DMS153 treated with DMSO at 0.1 percent for 48 hours (cell line): ENCODE results near the gene HJURP.

Experiments
- DNase-seq: peaks from one replicate; lab custom pipeline; 2025; ENCODE audit not compliant: unreplicated experiment; lab: John Stamatoyannopoulos, UW

Gene HJURP

DNA sequence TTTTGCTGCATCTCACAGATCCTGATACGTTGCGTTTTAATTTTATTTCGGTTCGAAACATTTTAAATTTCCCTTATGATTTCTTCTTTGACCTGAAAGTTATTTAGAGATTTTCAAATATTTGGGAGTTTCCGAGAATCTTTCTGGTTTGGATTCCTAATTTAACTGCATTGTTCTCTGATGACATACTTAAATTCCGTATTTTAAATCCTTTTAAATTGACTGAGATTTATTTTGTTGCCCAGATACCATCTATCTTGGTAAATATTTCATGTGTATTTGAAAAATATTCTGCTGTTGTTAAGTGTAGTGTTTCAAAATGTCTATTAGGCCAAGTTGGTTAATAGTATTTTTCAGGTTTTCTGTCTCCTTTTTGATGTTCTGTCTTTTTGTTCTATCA lies 38.5 kb downstream of the HJURP start:
- DNase-seq: no peak

DNA sequence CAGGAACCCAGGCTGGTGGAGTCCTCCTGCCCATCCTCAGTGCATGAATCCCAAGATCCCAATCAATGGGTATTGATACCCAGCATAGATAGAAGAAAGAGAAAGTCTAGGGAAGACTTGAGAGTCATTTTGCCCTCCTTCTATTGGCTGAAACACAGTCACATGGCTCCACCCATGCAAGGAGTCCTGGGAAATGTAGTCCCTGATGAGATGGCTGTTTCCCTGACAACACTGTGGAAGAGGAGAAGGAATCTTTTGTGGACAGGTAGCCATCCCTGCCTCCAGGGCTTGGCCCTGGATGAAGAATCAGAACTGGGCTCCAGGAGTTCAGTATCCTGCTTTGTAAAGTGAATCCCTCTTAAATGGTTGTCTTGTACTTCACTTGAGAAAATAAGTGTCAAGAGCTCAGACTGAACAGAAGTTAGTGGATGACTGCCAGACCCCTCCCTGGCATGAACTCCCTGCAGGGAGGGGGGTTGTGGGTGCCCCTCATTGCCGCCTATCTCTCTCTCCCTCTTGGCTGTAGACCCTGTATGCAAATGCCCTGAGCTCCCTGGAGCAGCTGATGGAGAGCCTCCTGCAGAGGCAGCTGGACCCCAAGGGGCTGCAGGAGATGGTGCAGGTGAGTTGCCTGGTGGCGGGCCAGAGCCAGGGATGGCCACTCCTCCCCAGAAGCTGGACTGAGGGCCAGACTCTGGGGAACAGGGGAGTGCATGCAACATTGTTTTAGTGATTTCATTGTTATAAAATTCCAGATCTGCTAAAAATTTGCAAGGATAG lies 40.1 kb downstream of the HJURP start:
- DNase-seq: no peak

DNA sequence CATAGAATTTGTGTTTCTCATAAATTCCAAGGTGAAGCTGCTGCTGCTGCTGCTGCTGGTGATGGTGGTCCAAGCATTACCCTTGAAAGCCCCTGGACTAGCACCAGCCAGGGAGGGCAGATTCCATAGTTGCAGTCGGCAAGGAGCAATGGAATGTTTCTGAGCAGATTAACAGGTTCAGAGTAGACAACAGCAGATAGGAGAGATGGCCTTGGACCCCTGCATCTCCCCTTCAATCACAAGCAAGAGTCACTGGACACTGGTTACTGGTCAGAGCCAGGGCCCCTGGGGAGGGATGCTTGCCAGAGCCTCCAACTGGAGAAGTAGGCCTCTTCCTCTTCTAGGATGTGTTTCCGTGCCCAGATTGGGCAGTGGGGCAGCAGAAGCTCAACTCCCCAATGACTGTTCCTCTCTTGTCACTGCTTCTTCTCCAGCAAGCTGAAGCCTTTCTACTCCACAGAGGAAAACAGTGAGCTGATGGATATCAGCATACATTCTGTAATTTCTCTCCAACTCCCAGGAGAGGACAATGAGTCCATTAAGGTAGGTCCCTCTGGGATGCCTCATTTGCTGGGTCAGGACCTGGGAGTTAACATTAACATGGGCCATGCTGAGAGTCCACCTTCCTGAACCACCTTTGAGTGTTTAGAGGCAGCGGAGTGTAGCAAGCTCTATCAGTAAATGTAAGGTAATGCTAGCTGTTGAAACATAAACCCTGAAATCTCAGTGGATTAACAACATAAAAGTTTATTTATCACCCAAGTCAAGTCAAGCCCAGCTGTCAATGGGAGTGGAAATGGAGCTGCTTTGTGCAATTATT lies 40.9 kb downstream of the HJURP start:
- DNase-seq: no peak

DNA sequence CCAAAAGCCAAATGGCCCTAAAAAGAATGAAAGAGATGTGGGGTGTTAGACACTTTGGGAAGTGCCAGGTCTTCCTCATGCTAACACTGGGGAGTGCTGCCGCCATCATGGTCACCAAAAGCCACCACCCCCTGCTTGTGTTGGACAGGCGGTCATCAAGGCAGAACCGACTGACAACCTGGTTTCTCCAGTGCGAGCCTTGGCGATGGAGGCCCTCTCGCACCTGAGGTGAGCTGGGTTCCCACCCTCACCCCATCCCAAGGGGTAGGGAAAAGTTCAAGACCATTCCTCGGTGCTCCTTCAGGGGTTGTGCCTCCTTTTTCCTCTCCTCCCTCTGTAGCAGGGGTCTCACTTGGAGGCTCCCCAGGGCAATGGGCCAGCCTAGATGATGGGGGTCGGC lies 42.6 kb downstream of the HJURP start:
- DNase-seq: no peak

DNA sequence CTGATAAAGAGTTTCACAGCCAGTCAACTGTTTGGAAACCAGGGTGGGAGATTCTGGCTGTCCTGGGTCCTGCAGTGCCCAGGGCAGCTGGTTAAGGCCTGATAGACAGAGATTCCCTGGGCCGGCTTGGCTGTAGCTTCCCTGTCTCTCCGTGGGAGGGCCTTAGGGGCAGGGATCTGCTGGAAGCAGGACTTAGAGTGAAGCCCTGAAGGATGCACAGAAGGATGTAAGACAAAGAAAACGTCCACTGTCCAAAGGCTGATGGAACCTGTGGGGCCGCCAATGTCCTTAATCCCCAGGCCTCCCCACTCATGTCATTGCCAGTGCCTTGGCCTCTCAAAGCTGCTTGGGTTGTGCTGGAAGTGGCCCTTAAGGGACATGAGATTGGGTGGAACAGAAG lies 43.2 kb downstream of the HJURP start:
- no peak for DNase-seq

DNA sequence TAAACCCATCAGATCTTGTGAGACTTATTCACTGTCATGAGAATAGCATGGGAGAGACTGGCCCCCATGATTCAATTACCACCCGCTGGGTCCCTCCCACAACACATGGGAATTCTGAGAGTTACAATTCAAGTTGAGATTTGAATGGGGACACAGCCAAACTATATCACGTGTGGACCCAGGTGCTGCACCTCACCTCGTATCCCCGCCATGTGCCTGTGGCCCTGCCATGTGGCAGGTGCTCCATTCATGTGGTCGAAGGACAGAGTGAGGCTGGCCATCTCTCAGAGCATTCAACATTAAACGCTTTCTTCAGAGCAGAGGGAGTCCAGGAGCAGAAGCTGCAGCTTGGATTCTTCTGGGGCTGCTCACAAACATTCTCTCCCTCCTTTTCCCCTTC lies 44.0 kb downstream of the HJURP start:
- DNase-seq: no peak

DNA sequence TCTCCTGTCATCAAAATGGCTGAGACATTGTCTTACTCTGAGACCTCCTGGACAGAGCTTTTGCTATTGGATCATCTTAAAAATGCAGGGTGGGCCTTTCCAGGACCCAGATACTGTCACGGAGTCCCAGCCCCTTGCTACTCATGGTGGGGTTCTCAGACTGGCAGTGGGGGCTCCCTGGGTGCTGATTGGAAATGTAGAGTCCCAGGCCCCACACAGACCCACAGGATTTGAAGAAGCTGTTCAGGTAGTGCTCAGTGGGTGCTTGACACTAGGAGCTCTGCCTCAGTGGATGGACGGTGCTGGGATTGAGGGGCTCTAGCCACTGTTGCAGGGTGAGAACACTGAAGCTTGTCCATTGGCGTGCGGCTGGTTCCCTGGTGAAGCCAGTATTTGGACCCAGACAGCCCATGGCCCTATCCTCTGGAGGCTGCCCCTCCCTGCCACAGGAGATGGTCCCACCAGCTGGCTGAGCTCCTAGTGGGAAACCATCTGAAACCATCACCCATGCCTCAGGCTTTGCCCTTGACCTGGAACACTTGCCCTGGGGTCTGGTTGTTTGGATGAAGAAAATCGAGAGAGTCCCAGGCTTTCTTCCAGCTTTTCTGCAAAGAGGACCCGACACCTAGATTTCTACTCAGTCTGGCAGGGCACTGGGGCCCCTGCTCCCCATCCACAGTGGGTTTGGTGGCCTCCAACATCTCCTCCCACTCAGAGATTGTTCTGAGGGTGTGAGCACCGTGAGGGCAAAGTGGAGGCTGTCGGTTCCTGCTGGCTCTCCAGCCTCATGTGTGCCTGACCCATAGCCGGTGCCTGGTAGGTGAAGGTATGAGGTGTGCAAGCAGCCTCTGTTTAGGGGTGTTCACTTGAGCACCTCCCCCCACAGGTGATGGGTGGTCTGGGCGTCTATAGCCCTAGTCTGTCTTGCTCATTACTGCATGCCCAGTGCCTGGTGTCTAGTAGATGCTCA lies 46.1 kb downstream of the HJURP start:
- no peak for DNase-seq

DNA sequence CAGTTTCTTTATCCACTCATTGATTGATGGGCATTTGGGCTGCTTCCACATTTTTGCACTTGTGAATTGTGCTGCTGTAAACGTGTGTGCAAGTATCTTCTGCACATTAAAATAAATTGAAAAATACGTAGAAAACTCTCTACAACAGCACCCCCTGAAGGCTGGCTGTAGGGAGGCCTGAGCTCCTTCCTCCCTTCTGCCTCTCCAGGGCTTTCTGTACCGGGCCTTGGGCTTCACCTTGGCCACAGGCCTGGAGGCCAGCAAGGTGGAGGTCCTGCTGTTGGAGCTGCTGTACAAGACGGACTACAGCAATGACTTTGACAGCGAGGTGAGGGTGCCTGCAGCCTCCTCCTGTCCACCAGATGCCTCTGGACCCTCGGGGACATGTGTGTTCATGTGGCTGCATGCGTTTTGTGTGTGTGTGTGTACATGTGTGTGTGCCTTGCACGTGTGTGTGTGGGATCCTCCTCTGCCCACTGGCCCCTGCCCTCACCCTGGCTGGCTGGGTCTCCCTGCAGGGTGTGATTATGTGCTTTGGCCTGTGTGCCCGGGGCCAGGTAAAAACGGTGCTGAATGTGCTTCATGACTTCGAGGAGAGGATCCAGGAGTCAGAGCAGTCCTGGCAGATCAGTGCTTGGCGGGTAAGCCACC lies 47.0 kb downstream of the HJURP start:
- no peak for DNase-seq

DNA sequence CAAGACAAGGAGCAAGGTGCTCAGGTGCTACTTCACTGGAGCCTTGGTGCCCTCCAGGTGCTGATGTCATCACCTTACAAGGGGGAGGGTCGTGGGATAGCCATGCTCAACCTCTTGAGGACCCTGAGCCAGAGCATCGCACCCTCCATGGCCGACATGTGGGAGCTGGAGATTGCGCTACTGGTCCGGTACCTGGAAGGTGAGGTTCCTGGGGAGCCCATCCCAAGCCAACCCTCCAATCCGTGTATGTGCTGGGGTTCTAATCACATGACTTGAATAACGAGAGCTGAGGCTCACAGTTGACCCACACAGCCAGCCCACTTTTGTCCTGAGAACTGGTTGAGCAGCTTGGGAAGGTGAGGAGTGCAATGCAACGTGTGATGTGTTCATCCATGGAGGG lies 50.3 kb downstream of the HJURP start:
- no peak for DNase-seq

DNA sequence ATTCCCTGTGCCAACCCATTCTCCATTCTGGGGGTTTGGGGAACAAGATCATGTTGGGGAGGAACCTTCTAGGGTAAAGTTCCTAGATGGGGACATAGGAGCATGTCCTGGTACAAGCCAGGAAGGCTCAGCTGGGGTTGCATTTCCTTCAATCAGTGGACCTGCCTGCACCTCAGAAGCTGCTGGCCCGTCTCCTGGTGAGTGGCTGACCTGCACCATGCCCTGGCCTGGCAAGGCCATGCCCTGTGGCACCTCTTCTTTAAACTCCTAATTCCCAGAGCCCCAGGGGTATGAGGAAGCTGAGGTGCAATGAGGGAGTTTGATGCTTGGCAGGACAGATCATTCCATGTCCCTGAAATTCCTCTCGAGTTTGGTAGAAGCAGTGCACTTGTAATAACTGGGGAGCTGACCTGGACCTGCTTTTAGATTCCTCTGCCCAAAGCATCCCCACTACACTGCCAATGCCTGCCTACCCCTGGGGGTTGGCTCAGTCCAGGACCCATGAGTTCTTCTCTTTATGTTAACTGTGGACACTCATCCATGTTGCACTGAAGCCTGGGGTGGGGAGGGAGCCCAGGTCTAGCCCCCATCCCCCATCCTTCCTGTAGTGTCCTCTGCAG lies 50.9 kb downstream of the HJURP start:
- DNase-seq: no peak

DNA sequence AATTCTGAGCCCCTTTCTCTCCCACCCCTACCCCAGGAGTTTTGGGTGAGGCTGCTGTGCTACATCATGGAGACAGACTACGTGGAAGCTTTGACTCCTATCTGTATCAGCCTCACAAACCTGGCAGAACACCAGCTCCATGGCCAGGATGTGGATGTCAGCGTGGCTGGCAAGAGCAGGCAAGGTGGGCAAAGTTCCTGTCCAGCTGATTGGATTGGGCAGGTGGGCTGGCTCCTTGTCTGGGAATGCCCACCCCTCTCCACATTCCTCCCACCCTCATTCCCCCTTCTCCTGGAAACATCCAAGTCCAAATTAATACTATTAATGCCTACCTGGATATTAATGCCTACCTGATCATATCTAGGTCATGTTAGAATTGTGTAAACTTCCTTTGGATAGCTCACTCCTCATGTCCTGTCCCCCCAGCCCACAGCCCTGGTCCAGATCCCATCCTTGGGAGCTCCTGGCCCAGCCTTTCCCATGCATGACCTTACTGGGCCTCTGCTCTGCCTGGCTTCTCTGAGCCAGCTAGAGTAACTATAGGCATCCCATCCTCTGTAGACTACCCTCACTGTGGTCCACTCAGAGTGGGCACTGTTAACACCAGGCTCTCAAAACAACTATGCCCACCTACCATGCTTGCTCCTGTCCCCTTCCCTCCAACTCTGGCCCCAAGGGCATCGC lies 52.1 kb downstream of the HJURP start:
- DNase-seq: no peak

DNA sequence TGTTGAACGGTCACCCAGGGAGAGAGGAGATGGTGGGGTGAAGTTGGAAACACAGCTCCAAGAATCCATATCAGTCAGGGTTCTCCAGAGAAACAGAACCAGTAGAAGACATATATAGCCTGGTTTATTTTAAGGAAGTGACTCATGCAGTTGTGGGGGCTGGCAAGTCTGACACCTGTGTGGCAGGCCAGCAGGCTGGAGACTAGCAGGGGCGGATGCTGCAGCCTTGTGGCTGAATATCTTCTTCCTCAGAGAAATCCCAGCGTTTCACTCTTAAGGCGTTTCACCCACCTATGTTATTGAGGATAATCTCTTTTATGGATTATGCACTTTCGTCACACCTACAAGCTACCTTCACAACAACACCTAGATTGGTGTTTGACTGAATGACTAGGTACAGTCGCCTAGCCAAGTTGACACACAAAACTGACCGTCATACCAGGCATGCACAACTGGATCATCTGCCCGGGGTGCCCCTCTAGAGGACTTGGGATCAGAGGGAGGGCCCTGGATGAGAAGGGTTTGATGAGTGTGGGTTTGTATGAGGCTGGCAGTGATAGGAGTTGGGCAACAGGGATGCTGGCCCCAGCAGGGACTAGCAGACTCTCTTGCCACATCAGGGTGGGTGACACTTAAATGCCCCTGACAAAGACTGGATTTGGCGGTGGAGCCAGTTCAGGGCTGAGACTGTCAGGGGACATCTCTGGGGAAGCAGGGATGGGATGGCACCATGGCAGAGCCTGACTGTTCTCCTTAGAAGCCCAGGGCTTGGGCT lies 52.8 kb downstream of the HJURP start:
- DNase-seq: no peak

DNA sequence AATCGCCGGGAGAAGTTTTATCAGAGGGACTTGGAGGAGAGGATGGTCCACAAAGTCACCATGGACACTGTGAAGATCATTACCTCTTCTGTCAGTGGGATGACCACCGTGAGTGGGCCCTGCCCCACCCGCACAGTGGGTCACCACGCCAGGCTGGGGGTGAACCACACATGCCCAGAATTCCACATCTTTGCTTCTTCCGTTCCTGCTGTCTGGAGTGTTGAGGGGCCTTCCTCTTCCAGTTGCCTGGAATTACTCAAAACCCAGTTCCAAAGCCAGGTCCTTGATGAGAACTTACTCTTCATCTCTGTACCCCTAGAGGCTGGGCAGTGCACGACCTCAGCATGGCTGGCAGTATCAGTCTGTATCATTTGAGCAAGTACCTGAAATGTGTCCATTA lies 54.1 kb downstream of the HJURP start:
- DNase-seq: no peak

DNA sequence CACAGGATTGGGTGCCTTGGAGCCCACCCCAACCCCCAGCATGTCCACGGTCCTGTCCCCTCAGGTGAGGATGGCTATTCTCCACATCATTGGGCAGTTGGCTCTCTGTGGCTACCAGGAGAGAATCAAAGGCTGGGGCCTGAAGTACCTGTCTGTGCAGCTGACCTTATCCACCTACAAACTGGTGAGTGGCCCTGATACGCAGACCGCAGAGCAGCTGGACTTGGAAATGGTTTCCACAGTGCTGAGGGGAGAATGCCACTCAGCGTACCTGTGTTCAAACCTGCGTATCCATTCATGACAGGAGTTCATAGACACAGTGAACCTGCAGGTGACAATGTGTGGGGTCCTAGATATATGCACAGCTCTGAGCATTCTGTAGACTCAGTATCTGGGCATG lies 54.6 kb downstream of the HJURP start:
- no peak for DNase-seq

DNA sequence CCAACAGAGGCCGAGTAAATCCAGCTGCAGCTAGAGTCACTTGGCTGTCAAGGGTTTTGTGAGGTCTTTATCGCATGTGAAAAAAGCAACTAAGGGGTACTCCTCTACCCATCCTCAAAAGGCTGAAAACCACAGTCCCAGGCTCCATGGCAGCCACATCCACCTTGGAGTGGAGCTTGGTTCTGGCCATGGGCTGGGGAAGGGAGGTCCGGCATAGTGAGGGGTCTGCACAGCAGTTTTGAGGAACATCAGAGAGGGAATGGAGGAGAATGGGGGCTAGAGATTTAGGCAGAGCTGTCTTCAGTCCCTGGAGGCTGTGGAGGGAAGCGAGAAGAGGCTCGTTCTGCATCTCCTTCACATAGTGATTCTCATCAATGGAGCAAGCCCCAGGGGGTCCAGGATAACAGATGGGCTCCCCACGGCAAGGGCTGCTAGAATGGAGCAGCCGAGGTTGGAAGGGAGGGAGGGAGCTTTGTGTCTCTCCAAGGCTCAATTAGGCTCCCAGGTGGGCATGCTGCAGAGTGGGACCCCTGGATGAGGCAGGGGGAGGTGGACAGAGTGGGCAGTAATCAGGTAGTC lies 55.2 kb downstream of the HJURP start:
- DNase-seq: no peak

DNA sequence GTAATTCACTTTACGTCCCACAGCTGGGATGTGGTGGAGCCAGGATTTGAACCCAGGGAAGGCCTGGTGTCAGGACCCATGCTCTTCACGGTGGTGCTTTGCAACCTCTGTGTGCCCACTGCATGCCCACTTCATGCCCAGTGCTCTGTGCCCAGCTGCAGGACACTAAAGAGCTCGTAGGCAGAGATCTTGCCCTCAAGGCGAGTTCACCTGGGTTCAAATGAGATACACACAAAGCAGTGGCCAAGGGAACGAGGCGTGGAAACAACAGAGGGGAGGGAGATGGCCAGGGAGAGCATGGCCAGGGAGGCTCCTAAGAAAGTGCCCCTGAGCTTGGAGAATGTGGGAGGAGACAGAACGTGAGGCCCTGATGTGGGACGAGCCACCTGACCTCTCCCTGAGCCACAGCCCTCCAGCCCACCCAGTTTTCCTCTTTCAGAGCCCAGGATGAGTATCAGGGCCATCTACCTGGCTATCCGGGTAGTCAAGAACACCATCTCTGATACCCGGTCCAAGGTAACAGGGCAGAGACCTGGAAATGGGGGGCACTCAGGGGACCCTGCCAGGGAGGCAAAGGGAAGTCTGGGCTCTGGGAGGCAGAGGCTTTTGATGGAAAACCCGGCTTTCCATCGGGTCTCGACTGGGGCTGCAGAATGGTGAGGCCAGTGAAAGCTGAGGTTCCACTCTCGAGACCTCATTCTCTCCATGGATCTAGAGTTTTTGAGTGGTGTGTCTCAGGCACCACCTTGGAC lies 55.8 kb downstream of the HJURP start:
- no peak for DNase-seq

DNA sequence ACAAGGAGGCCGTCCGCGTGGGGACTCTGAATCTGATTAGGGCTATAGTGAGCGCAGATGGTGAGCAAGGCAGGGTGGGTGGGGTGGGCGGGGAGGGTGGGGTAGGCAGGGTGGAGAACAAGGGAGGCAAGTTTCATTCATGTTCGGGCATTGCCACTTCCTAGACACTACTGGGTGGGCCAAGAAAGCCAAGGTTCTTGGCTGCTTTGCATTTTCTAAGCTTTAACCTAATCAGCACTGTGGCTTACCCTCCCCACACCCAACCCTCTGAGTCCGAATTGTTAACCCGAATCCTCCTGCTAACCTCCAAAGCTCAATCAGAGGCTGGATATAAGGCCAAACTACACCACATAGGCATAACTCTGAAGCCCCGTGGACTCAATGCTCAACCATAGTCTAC lies 58.1 kb downstream of the HJURP start:
- DNase-seq: no peak

DNA sequence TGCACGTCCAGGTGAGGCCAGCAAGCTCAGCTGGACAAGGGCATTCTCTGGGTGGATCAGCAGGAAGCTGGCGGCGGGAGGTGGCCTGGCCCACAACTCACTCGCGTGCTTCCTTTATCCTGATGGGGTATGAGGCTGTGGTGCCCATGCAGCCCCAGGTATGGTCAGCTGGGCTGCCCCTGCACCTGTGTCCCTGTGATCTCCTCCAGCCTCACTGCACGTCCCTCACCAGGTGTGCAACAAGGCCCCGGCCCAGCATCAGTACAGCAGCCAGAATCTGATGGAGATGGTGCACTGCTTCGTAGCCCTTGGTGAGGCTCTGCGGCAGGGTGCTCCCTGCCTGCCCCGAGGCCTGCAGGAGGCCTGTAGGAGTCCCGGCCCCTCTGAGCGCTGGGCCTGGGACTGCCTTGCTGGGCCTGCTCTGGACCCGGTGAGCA lies 58.6 kb downstream of the HJURP start:
- DNase-seq: no peak
